Endothelial cell of umbilical vein (primary cell): ENCODE results near the gene MKNK1. TPM values are rescaled to one million over a fixed set of nuclear protein-coding genes. Genes with fewer than 3 reads are reported as not detected.

Experiments
- BruUV-seq: library from RNA; stranded (reverse); fragments of 400-500 nt; replicated peaks from 2 replicates; lab custom pipeline; 2021; lab: Mats Ljungman, UMichigan
- CTCF ChIA-PET: fragments of 300-600, 350-600 bp; sonication (Branson Sonifier 250); formaldehyde crosslinking; loops from one replicate; lab custom pipeline; 2021; ENCODE audit warnings: antibody characterized with exemption, inconsistent platforms; lab: Charles Lee
- POLR2A ChIA-PET: fragments of 300-600, 350-600 bp; sonication (Branson Sonifier 250); formaldehyde crosslinking; loops from one replicate; lab custom pipeline; 2021; ENCODE audit warnings: antibody characterized with exemption, inconsistent platforms; lab: Charles Lee
- DNase-seq: peaks from one replicate; pipeline ENCODE4 v3.0.0-alpha.2; 2011; ENCODE audit warnings: low read depth, low spot score
- FAIRE-seq: peaks from 2 replicates; lab custom pipeline; 2011; peaks lifted over from hg19 to GRCh38; lab: Jason Lieb, UNC
- H2AFZ ChIP-seq: 2 replicates; pipeline ENCODE4 v1.6.0; 2012; ENCODE audit warnings: low read depth, low read length, control low read depth, inconsistent platforms
- H3K27ac ChIP-seq: 2 replicates; pipeline ENCODE4 v1.5.1; 2011; ENCODE audit warnings: low read depth, mild to moderate bottlenecking, control low read depth, low read length, moderate library complexity; ENCODE audit not compliant: insufficient read depth
- H3K27me3 ChIP-seq, 2 experiments: 2 replicates each; pipeline versions ENCODE4 v1.6.0 to v1.6.1; 2011; ENCODE audit warnings: low read length in 2 of 2, mixed read lengths in 1 of 2; ENCODE audit not compliant: control insufficient read depth in 2 of 2, insufficient read depth in 2 of 2
- H3K36me3 ChIP-seq, 2 experiments: 2 replicates in 1 of 2; 3 replicates in 1 of 2; pipeline ENCODE4 v1.5.1; 2011; ENCODE audit warnings: low read length in 2 of 2, mild to moderate bottlenecking in 1 of 2, moderate library complexity in 1 of 2; ENCODE audit not compliant: control insufficient read depth in 2 of 2, insufficient read depth in 2 of 2; ENCODE audit errors: extremely low read depth in 1 of 2
- H3K4me1 ChIP-seq: 3 replicates; pipeline ENCODE4 v1.5.1; 2011; ENCODE audit warnings: mild to moderate bottlenecking, low read length; ENCODE audit not compliant: control insufficient read depth, insufficient read depth; ENCODE audit errors: extremely low read depth
- H3K4me2 ChIP-seq: 2 replicates; pipeline ENCODE4 v1.6.1; 2011; ENCODE audit warnings: low read length, control low read depth, mixed read lengths; ENCODE audit not compliant: insufficient read depth
- H3K4me3 ChIP-seq, 3 experiments: fragments of 200-600 bp in 1 of 3; sonication (generic), shearing (Covaris generic) in 1 of 3; replicated peaks in 1 of 3; 2 replicates each; pipeline ENCODE4 v1.5.1; 2011 to 2016; ENCODE audit warnings: control low read depth in 3 of 3, low read length in 3 of 3, mild to moderate bottlenecking in 2 of 3, inconsistent platforms in 1 of 3, low read depth in 1 of 3, moderate library complexity in 1 of 3; ENCODE audit not compliant: insufficient read depth in 1 of 3
- H3K79me2 ChIP-seq: 2 replicates; pipeline ENCODE4 v1.6.0; 2012; ENCODE audit warnings: low read length, inconsistent platforms; ENCODE audit not compliant: control insufficient read depth, insufficient read depth
- H3K9ac ChIP-seq: replicated peaks from 2 replicates; pipeline ENCODE3; 2011; ENCODE audit warnings: low read length, control low read depth; ENCODE audit not compliant: insufficient read depth; ENCODE audit errors: extremely low read depth
- H3K9me1 ChIP-seq: replicated peaks from 3 replicates; pipeline ENCODE4 v1.6.0; 2011; ENCODE audit warnings: mild to moderate bottlenecking, low read length; ENCODE audit not compliant: control insufficient read depth, insufficient read depth; ENCODE audit errors: extremely low read depth
- H3K9me3 ChIP-seq: replicated peaks from 2 replicates; pipeline ENCODE4 v1.5.1; 2012; ENCODE audit warnings: low read length, inconsistent platforms; ENCODE audit not compliant: control insufficient read depth, insufficient read depth
- H4K20me1 ChIP-seq: replicated peaks from 2 replicates; pipeline ENCODE3; 2011; ENCODE audit warnings: mild to moderate bottlenecking, low read length; ENCODE audit not compliant: control insufficient read depth, insufficient read depth; ENCODE audit errors: extremely low read depth
- EZH2 ChIP-seq: IDR thresholded peaks from 2 replicates; pipeline ENCODE4 v1.6.1; 2012; ENCODE audit warnings: borderline replicate concordance, low read depth, mild to moderate bottlenecking, moderate library complexity, low read length, inconsistent platforms; ENCODE audit not compliant: severe bottlenecking
- FOS ChIP-seq: IDR thresholded peaks from 2 replicates; pipeline ENCODE4 v1.6.1; 2011; ENCODE audit warnings: mild to moderate bottlenecking, low read length, moderate library complexity, borderline replicate concordance; ENCODE audit not compliant: insufficient read depth
- GATA2 ChIP-seq: IDR thresholded peaks from 2 replicates; pipeline ENCODE4 v1.7.0; 2011; ENCODE audit warnings: low read depth, mild to moderate bottlenecking, moderate library complexity, mixed read lengths, low read length; ENCODE audit not compliant: insufficient read length, insufficient read depth
- JUN ChIP-seq: IDR thresholded peaks from 2 replicates; pipeline ENCODE4 v1.6.1; 2011; ENCODE audit warnings: borderline replicate concordance, low read depth; ENCODE audit not compliant: insufficient read length, insufficient read depth
- MYC ChIP-seq: IDR thresholded peaks from one replicate; pipeline ENCODE4 v1.6.1; 2011; ENCODE audit warnings: mild to moderate bottlenecking, low read depth, low read length
- POLR2A ChIP-seq: IDR thresholded peaks from 2 replicates; pipeline ENCODE4 v1.6.1; 2012; ENCODE audit warnings: low read depth, mild to moderate bottlenecking, control low read depth, low read length
- POLR2AphosphoS5 ChIP-seq: IDR thresholded peaks from 2 replicates; pipeline ENCODE4 v1.6.1; 2012; ENCODE audit warnings: low read depth, mild to moderate bottlenecking, control low read depth, low read length, moderate library complexity; ENCODE audit not compliant: insufficient read depth
- dilution Hi-C: fragments of 300-500 bp; cut with MboI; formaldehyde crosslinking; loops from one replicate; pipeline ENCODE4 v1.15.0; 2019; ENCODE audit warnings: low sequenced_read_pairs; ENCODE audit not compliant: extremely low pct_ligation_motif_present
- intact Hi-C: fragments of 100-400 bp; cut with micrococcal nuclease; formaldehyde crosslinking; loops from one replicate; pipeline ENCODE4 v1.10.0; 2022
- polyA plus RNA-seq, 4 experiments: library from polyadenylated mRNA; depleted of rRNA in 3 of 4; stranded (reverse) in 3 of 4; unstranded in 1 of 4; fragments of >200 nt; gene quantifications; 2 replicates each; pipeline versions ENCODE4 v1.2.1 to v1.2.3, GENCODE V29; 2011 to 2012; ENCODE audit warnings: missing spikeins in 1 of 4
- total RNA-seq: library from RNA; stranded (reverse); gene quantifications from 2 replicates; pipeline ENCODE4 v1.2.3, GENCODE V29; 2021
- TF ChIP-seq, protein P1 (sequence below), 2 donors: IDR thresholded peaks; 1 replicate in 1 of 2; 2 replicates in 1 of 2; pipeline ENCODE4 v1.5.1; 2011; ENCODE audit warnings: low read length in 2 of 2, mild to moderate bottlenecking in 2 of 2, moderate library complexity in 2 of 2, control low read depth in 1 of 2, inconsistent platforms in 1 of 2, low read depth in 1 of 2; ENCODE audit not compliant: insufficient read depth in 1 of 2; ENCODE audit errors: extremely low read depth in 1 of 2
- TF ChIP-seq, protein P2 (sequence below): IDR thresholded peaks from 2 replicates; pipeline ENCODE4 v1.6.1; 2011; ENCODE audit not compliant: insufficient read depth, insufficient read length

MKNK1 gene
- total and polyA plus RNA-seq, 2 donors (not counting 3 experiments of a cell fraction or from before 2014, with no cell fraction given): 32.9 to 42.6 TPM

DNA sequence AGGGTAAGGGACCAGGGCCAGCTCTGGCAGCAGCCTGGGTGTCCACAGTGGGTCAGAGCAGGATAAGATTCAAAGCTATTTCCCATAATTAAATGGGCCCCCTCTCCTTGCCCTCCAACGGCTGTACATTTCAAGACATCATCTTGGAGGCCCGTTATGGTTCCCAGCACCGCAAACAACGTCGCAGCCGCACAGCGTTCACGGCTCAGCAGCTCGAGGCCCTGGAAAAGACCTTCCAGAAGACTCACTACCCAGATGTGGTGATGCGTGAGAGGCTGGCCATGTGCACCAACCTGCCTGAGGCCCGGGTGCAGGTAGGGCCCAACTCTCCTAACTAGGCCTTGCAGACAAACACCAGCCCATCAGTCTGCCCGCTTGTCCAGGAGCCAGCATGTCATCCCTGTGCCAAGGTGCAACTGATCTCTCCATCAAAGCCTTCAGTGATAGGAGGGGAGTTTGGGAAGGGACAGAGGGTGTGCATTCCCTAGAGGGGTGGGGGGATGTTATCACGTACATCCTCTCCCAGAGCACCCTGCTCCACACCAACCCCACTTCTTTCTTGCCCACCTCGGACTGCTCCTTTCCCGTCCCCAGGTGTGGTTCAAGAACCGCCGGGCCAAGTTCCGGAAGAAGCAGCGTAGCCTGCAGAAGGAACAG is 93.6 kb downstream of the MKNK1 start:
- H3K4me3 ChIP-seq: no peak overlapping the region
- H3K9ac ChIP-seq: no peak overlapping the region
- no peak overlapping the region for H3K27ac ChIP-seq
- H3K4me1 ChIP-seq: no peaks in the 10 kb centered on the region
- H3K79me2 ChIP-seq: no peaks in the 10 kb centered on the region
- FAIRE-seq (no peak), DNase-seq (no peak)
- dilution Hi-C loops (no loop called here), intact Hi-C loops (no loop called here)
- H3K4me2 ChIP-seq: no peak overlapping the region
- ChIA-PET CTCF (interaction anchor here (0.7 kb wide), 1 partner anchor 14 kb away, joined by 3 read pairs; no protein-coding TSS in a partner anchor), POLR2A (no interaction called here)
- no peak overlapping the region for H2AFZ ChIP-seq
- BruUV-seq: no TSS peak
- no peaks in the 10 kb centered on the region for H3K9me3 ChIP-seq
- no peaks in the 10 kb centered on the region for H4K20me1 ChIP-seq
- peaks cover 5 to 25% of the 10 kb centered on the region in 2 experiments for H3K27me3 ChIP-seq
- H3K9me1 ChIP-seq: no peaks in the 10 kb centered on the region
- H3K36me3 ChIP-seq: no peaks in the 10 kb centered on the region
- TF ChIP-seq, protein P1, sequence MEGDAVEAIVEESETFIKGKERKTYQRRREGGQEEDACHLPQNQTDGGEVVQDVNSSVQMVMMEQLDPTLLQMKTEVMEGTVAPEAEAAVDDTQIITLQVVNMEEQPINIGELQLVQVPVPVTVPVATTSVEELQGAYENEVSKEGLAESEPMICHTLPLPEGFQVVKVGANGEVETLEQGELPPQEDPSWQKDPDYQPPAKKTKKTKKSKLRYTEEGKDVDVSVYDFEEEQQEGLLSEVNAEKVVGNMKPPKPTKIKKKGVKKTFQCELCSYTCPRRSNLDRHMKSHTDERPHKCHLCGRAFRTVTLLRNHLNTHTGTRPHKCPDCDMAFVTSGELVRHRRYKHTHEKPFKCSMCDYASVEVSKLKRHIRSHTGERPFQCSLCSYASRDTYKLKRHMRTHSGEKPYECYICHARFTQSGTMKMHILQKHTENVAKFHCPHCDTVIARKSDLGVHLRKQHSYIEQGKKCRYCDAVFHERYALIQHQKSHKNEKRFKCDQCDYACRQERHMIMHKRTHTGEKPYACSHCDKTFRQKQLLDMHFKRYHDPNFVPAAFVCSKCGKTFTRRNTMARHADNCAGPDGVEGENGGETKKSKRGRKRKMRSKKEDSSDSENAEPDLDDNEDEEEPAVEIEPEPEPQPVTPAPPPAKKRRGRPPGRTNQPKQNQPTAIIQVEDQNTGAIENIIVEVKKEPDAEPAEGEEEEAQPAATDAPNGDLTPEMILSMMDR (IDR thresholded peaks at IDR 0.05; ENCODE audit: extremely low read depth in 1 of 2, insufficient read depth in 1 of 2, low read depth in 1 of 2, low read length in 2 of 2): no peak
- TF ChIP-seq, protein P2, sequence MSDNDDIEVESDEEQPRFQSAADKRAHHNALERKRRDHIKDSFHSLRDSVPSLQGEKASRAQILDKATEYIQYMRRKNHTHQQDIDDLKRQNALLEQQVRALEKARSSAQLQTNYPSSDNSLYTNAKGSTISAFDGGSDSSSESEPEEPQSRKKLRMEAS: no peak
- TF ChIP-seq EZH2 (no peak), JUN (no peak), FOS (no peak), MYC (no peak), POLR2AphosphoS5 (no peak), POLR2A (no peak), GATA2 (no peak)
